NCI-H1694 treated with DMSO at 0.1 percent for 48 hours (cell line): ENCODE measurements around the gene MAST2.
"Not testable (repeated sequence)": the region's sequence is repeated elsewhere in the genome, so short reads cannot be mapped to it uniquely, and the experiment has no call there.

Experiments
- DNase-seq: peaks from one replicate; lab custom pipeline; 2025; lab: John Stamatoyannopoulos, UW

MAST2 gene

DNA sequence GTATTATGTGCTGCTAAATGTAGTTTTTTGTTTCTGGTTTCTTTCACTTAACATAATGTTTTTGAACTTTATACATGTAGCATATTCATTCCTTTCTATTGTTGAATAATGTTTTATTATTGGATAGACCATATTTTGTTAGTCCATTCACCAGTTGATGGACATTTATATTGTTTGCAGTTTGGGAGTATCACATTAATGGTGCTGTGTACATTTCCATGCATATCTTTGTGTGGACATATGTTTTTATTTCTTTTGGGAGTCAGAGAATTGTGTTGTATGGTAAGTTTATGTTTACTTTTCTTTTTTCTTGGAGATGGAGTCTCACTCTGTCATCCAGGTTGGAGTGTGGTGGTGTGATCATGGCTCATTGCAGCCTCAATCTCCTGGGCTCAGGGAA lies 134.6 kb downstream of the MAST2 start:
- DNase-seq: no peak

DNA sequence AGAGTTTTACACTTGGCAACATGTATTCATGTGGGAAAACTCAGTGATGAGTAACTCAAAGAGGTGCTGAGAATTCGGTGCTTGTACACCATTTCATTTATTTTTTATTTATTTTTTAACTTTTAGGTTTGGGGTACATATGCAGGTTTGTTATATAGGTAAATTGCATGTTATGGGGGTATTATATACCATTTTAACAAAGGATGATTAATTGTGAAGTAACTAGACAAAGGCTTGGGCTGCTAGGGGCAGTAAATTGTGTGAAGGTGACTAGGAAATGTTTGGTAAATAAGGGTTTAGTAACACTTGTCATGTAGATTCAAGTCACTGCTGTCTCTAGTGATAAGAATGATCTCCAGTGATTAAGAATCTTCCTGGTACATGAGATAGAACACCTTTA lies 139.0 kb downstream of the MAST2 start:
- DNase-seq: no peak

DNA sequence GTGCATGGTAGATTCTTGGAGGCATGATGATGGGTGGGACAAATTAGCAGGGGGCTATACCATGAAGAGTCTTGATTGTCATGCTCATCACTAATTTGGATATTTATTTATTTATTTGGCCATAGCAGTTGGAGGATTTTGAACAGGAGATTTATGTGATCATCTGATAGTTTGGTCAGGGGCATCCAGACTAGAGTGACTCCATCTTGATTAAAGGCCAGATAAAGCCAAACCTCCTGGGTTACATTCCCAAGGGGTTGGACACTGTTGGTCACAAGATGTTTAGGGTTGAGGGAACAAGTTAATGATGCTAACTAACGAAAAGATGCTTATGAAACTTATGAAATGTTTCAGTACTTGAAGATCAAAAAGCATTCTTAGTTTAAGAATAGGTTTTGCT lies 139.8 kb downstream of the MAST2 start:
- no peak for DNase-seq

DNA sequence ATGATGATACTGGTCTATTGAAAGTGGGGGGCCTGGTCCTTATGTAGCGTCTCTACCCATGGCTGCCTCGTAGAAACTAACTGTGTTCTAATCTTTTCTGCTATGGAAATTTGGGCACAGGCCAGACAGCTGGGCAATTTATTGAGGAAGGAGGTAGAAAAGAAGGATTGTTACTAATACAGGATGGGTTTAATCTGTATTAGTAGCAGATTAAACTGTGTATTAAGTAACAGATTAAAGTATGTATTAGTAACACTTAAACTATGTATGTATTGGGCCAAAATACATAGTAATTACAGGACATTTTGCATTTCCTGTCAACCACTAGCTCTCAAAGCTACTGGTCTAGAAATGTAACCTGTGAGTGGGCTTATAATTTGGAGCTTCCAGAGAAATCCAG lies 142.0 kb downstream of the MAST2 start:
- no peak for DNase-seq

DNA sequence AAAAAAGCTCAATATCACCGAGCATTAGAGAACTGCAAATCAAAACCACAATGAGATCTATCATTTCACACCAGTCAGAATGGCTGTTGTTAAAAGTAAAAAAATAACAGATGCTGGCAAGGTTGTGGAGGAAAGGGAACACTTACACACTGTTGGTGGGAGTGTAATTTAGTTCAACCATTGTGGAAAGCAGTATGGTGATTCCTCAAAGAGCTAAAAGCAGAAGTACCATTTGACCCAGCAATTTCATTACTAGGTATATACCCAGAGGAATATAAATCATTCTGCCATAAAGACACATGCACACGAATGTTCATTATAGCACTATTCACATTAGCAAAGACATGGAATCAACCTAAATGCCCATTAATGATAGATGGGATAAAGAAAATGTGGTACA lies 146.1 kb downstream of the MAST2 start:
- not testable (repeated sequence) for DNase-seq

DNA sequence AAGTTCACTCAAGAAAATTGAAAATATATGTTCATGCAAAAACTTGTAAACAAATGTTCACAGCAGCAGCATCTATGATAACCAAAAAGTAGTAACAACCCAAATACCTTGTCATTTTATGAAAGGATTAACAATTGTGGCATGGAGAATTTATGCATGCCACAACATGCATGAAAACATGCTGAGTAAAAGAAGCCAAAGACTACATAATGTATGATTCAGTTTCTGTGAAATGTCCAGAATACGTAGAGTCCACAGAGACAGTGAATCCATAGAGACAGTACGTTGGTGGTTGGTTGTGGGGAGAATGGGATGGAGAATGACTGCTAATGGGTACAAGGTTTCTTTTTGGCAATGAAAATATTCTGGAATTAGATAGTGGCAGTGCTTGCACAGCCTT lies 148.7 kb downstream of the MAST2 start:
- DNase-seq: no peak

DNA sequence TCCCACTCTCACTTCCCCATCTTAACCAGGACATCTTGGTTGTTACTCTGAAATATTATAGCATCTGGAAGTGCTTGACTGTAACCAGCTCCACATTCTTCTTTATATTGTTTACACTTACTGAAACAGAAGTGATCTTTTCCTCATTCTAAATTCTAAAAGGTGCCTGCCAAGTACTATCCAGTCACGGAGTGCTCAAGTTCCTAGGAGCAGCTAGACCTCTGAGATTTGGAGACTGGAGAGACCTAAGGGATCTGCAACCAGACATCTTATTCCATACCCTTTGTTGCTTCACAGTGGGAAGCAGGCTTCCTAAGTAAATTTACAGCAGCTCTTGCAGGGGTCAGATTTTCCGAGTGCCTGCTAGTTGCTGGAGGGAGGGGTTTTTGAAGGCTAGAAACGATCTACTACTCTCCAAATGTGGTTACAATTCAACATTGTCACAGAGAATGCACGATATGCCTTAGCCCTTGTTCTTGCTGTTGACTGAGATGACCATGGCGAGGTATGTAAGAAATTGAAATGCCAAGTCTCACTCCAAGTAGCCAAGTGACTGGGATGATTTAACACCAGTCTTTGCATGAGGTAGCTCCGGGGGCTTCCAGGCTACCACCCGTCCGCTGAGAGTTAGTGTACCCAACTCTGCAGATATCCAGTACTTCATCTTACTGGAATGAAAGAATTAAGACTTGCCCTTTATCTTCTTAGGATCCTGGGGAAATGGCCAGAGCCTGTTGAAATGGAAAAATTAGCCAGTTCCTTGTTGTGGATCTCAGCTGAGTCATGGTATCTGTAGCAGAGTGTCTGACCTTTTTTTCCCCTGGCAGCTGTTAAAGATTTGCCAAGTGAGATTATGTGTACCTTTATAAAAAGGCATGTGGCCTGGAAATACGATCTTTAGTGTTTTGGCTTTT lies 150.8 kb downstream of the MAST2 start:
- DNase-seq: no peak

DNA sequence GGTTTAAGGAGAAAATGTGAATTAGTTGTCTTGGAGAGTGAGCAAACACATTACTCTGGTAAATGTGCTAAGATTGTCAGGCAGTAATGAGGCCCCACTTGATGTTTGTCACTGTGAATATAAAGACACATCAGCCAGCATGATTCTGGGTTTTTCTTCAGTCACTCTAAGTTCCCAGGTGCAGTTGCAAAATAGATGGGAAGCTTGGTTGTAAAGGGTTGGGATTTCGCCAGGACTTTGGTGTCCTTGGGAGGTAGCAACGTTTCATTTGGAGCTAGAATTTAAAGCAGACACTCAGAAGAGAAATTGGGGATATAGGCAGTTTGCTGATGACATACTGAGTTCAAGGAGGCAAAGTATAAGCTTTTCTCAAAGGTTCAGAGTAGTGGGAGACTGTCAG lies 154.3 kb downstream of the MAST2 start:
- DNase-seq: no peak

DNA sequence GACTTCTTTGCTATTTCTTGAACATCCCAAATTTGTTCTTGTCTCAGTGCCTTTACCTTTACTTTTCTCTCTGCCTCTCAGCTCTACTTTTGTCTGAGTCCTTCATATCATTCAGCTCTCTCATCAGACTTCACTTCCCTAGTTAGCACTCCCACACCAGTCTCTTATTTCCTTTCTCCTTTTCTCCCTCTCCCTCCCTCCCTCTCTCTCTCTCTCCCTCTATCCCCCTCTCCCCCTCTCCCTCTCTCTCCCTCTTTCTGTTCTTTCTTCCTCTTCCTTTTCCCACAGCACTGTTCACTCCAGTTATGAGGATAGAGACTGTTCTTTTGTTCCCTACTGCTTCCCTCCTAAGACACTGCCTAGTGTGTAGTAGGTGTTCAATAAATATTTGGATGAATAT lies 154.9 kb downstream of the MAST2 start:
- DNase-seq: no peak

DNA sequence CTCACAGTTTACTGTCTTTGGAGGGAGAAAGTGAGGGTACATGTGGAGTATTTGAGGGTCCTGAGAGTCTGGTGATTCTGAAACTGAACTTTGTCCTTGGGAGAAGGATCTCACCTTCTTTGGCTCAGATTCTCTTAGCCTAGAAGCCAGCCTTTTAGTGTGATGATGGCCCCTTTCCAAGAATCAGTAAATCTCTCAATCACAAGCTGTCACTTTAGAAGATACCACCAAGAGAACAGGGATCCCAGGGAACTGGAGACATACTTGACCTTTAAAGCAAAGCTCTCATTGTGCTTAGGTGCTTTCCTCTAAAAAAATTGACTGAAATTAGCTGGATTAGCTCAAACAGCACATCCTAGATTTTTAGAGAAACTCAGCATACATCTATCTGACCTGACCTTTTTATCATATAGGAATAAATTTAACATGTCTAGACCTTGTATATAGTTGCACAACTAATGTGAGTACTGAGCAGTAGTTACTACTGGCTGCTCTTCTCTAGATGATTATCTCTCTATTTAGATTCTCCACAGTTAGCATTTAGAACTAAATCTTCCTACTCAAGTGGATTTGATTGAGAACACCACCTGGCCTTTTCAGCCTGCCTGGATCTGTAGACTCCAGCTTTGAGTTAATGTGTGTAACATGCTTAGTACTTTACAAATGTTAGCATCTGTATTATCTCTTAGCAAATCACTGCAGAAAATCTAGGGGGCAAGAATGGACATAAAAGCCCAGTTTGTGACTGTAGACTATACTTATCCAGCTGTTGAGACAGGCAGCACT lies 157.7 kb downstream of the MAST2 start:
- DNase-seq: no peak

DNA sequence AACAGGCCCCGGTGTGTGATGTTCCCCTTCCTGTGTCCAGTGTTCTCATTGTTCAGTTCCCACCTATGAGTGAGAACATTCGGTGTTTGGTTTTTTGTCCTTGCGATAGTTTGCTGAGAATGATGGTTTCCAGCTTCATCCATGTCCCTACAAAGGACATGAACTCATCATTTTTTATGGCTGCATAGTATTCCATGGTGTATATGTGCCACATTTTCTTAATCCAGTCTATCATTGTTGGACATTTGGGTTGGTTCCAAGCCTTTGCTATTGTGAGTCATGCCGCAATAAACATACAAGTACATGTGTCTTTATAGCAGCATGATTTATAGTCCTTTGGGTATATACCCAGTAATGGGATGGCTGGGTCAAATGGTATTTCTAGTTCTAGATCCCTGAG lies 158.5 kb downstream of the MAST2 start:
- not testable (repeated sequence) for DNase-seq

DNA sequence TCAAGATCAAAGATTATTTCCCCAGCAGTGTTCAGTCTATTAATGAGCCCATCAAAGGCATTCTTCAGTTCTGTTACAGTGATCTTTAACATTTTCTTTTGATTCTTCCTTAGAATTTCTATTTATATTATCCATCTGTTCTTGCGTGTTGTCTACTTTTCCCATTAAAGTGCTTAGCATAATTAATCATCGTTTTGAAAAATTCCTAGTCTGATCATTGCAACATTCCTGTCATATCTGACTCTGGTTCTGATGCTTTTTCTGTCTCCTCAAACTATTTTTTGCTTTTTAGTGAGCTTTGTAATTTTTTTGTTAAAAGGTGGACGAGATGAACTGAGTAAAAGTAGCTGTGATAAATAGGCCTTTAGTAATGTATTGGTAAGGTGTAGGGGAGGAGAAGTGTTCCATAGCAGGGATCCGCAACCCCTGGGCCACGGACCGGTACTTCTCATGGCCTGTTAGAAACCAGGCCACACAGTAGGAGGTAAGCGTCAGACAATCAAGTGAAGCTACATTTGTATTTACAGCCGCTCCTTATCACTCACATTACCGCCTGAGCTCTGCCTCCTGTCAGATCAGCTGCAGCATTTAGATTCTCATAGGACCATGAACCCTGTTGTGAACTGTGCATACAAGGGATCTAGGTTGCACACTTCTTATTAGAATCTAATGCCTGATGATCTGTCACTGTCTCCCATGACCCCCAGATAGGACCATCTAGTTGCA lies 165.7 kb downstream of the MAST2 start:
- no peak for DNase-seq

DNA sequence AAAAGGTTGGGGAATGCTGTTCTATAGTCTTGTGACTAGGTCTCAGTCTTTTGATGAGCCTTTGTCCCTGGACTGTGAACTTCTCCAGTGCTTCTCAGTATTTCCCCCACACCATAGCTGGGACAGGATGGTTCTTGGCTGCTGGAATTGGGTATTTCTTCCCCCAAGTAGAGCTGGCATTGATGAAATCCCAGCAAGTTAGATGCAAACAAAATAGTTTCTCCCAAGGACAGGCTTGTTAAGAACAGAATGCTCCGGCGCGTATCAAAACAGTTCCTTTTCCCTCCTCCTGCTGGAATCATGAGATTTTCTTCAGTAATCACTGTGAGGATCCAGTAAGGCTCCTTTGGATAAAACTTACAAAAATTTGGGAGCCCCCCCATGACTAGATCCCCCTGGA lies 166.5 kb downstream of the MAST2 start:
- DNase-seq: no peak

DNA sequence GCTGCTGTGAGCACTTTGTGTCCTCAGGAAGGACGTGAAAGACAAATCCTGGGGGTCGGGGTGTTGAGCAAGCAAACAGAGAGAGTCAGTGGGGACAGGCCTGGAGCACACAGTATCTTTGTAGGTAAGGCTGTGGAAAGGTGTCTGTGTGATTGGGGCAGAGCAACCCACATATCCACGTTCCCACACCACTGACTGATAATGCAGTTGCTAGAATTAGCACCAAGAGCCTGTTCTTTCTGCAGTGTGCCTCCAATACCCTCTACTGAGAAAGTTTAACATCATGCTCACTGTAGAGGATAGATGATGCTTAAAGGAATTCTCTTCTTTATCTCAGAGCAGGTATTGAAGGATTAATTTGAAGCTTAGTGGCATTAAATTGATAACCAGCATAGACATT lies 167.9 kb downstream of the MAST2 start:
- DNase-seq: no peak

DNA sequence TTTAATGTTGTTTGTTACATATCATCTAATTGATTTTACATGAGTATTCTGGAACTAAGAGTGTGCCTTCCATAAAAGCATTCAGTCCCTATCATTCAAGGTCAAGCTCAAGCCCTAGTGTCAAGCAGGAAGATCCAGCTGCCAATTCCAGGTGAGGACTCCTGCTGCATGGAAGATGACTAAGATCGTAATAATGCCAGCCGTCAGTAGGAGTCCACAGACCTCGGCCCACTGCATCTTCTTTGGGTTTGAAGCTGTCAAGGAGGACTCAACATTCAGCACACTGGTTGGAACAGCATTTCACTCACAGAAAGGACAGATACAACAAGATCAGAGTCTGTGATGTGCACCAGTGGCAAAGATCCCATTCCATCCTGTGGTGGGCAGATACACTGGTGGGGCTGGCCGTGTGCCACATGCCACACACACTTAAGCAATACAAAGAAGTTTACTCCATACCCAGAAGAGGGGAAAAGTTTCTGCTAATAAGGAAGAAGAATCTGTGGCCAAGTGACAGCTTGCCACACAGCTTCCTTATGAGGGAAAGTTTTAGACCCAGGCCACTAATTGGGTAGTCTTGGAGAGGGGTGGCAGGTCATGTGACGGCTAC lies 168.6 kb downstream of the MAST2 start:
- no peak for DNase-seq

DNA sequence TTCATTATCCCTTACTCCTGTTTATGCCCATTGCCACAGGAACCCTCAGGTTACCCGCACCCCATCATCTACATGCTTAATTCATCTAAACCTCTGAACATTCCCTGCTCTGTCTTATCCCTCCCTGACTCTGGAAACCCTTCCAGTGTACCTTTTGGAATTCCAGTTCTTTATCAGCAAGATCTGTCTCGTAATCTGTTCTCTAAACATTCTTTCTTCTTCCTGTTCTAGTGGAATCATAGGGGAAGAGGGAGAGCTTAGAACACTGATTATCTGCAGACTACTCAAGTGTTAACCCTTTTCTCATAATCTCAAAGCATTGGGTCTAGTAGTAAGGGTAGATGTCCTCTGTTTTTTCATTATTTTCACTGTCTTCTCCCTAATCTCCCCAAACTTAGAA lies 169.2 kb downstream of the MAST2 start:
- DNase-seq: no peak

DNA sequence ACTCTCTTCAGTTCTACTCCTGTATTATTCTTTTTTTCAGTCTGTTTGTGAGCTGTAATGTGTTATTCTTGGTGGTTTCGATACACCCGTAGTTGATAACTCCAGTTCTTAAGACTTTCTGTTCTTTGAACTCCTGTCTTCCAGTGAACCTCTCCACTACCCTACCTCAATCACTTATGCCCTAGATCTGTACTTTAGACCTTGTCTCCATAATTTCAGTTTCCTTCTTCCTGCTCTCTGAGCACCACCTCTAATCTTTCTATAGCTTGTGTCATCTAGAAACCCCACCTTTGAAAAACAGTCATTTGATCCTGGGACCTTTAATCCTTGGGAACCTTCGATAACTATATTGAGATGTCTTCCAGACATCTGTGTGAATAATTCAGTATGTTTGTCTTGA lies 169.7 kb downstream of the MAST2 start:
- no peak for DNase-seq

DNA sequence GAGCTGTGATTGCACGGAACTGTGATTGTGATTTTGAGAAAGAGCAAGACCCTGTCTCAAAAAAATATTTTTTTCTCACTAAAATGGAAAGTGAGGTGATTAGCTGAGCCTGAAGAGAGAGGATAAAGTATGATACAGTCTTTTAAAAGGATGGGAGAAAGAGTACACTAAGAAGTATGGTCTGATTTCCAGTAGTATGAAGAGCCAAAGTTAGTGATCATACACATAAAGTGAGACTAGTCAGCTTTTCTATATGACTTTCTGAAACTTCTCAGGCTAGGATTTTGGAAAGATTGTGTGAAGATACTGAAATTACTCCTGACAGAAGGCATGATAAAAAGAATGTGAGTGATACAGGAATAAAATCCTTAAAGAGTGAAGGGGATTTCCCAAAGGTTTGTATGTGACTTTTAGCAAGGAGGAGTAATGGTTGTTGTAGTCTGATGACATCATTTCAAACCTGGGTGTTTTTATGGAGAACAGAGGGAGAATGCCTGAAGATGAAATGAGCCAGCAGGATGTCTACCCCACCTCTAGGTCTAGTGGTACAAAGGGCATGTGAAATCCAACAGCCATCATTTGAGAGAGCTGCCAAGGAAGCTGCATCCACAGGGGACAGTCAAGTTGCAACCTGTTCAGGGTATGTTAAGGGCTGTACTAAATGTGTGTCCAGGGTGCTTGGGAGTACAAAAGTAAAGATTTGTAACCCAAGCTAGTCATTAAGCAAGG lies 171.3 kb downstream of the MAST2 start:
- no peak for DNase-seq

DNA sequence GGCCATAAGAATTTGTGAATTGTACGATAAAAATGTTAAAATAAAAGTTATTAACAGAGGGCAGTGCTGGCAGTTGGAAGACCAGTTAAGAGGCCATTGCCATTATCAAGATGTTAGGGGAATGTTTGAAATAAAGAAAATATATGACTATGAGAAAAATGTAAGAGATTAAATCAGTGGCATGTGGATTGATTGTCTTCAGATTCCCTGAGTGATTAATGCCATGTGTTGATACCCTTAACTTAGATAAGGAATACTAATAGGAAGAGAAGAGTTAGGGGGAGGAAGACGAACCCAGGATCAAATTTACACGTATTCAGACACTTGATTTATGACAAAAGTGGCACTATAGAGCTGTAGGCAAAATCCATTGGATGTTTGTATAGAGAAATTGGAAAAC lies 173.2 kb downstream of the MAST2 start:
- no peak for DNase-seq

DNA sequence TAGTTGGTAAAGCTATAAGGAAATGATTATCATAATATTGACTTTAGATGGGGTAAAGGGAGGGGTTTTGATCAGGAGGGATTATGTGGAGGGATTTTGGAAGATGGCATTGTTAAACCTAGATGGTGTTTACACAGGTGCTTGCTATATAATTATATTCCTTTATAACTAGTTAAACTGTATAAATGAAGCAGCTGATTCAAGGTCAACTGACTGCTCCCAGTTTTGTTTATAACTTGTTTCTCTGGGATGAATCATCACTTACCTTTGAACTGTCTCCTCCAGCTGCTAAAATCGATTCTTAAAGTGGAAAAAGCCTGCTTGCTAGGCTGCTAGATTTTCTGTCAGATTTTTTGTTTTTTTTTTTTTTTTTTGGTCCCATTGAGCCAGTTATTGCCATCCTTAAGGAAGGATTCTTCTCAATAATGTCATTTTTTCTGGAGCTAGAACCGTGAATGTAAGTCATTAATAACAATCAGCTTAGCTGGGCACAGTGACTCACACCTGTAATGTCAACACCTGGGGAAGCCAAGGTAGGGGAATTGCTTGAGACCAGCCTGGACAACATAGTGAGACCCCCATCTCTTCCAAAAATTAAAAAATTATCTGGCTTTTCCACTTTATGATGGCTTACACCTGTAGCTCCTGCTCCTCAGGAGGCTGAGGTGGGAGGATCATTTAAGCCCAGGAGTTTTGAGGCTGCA lies 175.8 kb downstream of the MAST2 start:
- no peak for DNase-seq

DNA sequence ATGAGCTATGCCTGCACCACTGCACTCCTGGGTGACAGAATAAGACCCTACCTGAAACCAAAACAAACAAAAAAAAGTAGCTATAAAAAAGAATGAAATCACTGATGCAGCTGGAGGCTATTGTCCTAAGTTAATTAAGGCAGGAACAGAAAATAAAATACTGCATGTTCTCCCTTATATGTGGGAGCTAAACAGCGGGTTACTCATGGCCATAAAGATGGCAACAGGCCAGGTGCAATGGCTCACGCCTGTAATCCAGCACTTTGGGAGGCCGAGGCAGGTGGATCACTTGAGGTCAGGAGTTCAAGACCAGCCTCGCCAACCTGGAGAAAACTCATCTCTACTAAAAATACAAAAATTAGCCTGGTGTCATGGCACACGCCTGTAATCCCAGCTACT lies 176.4 kb downstream of the MAST2 start:
- DNase-seq: no peak
